ENCODE results near the gene PLCB3. TPM values are rescaled to one million over a fixed set of nuclear protein-coding genes. Genes with fewer than 3 reads are reported as not detected.
A peak's percentile ranks its signal among the peaks of the same experiment; 100 is the strongest.

The PLCB3 gene
- total RNA-seq, 1 experiment from 2014 or later: 69.0 TPM

GRCh38 chr11:64223001-64223651 is 28.2 kb upstream of the PLCB3 start:
- Histone ChIP-seq H3F3A (ENCODE audit: low read length, unreplicated experiment) (no peaks in the 10 kb centered on the region), H3K36me3 (ENCODE audit: low read depth, low read length) (0 out of 2 replicates have a peak, but pooled peaks cover 3% of the 10 kb centered on the region), H3K4me3 (ENCODE audit: low read length) (no peak overlapping the region), H3K9me2 (replicated peaks; ENCODE audit: low read length) (no peaks in the 10 kb centered on the region), H3K27ac (ENCODE audit: low read length) (no peak overlapping the region), H2AFZ (ENCODE audit: low read length) (no peak overlapping the region), H3K4me2 (ENCODE audit: low read length) (no peak overlapping the region), H3K9ac (ENCODE audit: low read length) (no peak overlapping the region), H3K9me3 (ENCODE audit: low read length) (no peaks in the 10 kb centered on the region), H3K4me1 (ENCODE audit: insufficient read depth, low read length) (peaks cover 29% of the 10 kb centered on the region), H3K79me2 (ENCODE audit: low read length) (peaks cover 21% of the 10 kb centered on the region), H3K27me3 (ENCODE audit: low read length) (no peaks in the 10 kb centered on the region), H4K20me1 (ENCODE audit: low read length) (no peaks in the 10 kb centered on the region)
- ATAC-seq (no peak), DNase-seq (no peak)
- CTCF ChIA-PET: no interaction called here
- intact Hi-C loops (cut with micrococcal nuclease): no loop called here
- POLR2A ChIA-PET (ENCODE audit: unreplicated experiment): interaction anchor here (0.6 kb wide), 1 partner anchor 37 kb away, joined by 13 read pairs; the partner anchor contains the start of gene STIP1
- TF ChIP-seq EZH2phosphoT487 (IDR thresholded peaks at IDR 0.05; ENCODE audit: borderline replicate concordance, low read length) (no peak), CTCF (conservative IDR thresholded peaks at IDR 0.05; ENCODE audit: low read depth, low read length) (no peak), EZH2 (IDR thresholded peaks at IDR 0.05; ENCODE audit: low read length, unreplicated experiment) (no peak)
- no TSS peak for BruUV-seq (replicated peaks)

GRCh38 chr11:64224151-64224890 is 27.0 kb upstream of the PLCB3 start:
- intact Hi-C loops (cut with micrococcal nuclease): no loop called here
- no peak overlapping the region for H3K4me2 ChIP-seq (ENCODE audit: low read length)
- H3K4me3 ChIP-seq (ENCODE audit: low read length): no peak overlapping the region
- no TSS peak for BruUV-seq (replicated peaks)
- H3K27me3 ChIP-seq (ENCODE audit: low read length): no peaks in the 10 kb centered on the region
- H3K36me3 ChIP-seq (ENCODE audit: low read depth, low read length): 0 out of 2 replicates have a peak, but pooled peaks cover 3% of the 10 kb centered on the region
- no peaks in the 10 kb centered on the region for H3F3A ChIP-seq (ENCODE audit: low read length, unreplicated experiment)
- H3K9ac ChIP-seq (ENCODE audit: low read length): no peak overlapping the region
- no peaks in the 10 kb centered on the region for H3K9me2 ChIP-seq (replicated peaks; ENCODE audit: low read length)
- TF ChIP-seq EZH2 (IDR thresholded peaks at IDR 0.05; ENCODE audit: low read length, unreplicated experiment) (no peak), EZH2phosphoT487 (IDR thresholded peaks at IDR 0.05; ENCODE audit: borderline replicate concordance, low read length) (no peak)
- ATAC-seq (peak; percentile 12; the same call in 1 of the 2 replicates), DNase-seq (peak; percentile 49)
- CTCF ChIA-PET: interaction anchor here (1.0 kb wide), 1 partner anchor 20 kb away, joined by 5 read pairs; no protein-coding TSS in a partner anchor
- no peaks in the 10 kb centered on the region for H4K20me1 ChIP-seq (ENCODE audit: low read length)
- no peak overlapping the region for H2AFZ ChIP-seq (ENCODE audit: low read length)
- no peaks in the 10 kb centered on the region for H3K9me3 ChIP-seq (ENCODE audit: low read length)
- POLR2A ChIA-PET (ENCODE audit: unreplicated experiment): no interaction called here
- H3K27ac ChIP-seq (ENCODE audit: low read length): no peak overlapping the region
- peaks cover 29% of the 10 kb centered on the region for H3K4me1 ChIP-seq (ENCODE audit: insufficient read depth, low read length)
- H3K79me2 ChIP-seq (ENCODE audit: low read length): peaks cover 21% of the 10 kb centered on the region

GRCh38 chr11:64224891-64225607 is 26.3 kb upstream of the PLCB3 start:
- ChIA-PET CTCF (no interaction called here), POLR2A (ENCODE audit: unreplicated experiment) (no interaction called here)
- H3K9me3 ChIP-seq (ENCODE audit: low read length): no peaks in the 10 kb centered on the region
- no peaks in the 10 kb centered on the region for H4K20me1 ChIP-seq (ENCODE audit: low read length)
- H3F3A ChIP-seq (ENCODE audit: low read length, unreplicated experiment): no peaks in the 10 kb centered on the region
- peak overlapping the region; percentile 83 for H3K4me3 ChIP-seq (ENCODE audit: low read length)
- intact Hi-C loops (cut with micrococcal nuclease): no loop called here
- H3K36me3 ChIP-seq (ENCODE audit: low read depth, low read length): 0 out of 2 replicates have a peak, but pooled peaks cover 3% of the 10 kb centered on the region
- no peaks in the 10 kb centered on the region for H3K27me3 ChIP-seq (ENCODE audit: low read length)
- no peak overlapping the region for H2AFZ ChIP-seq (ENCODE audit: low read length)
- H3K4me2 ChIP-seq (ENCODE audit: low read length): peak overlapping the region; percentile 97
- TF ChIP-seq CTCF (conservative IDR thresholded peaks at IDR 0.05; ENCODE audit: low read depth, low read length): no peak
- H3K79me2 ChIP-seq (ENCODE audit: low read length): peaks cover 21% of the 10 kb centered on the region
- H3K9ac ChIP-seq (ENCODE audit: low read length): no peak overlapping the region; the same call in 1 of the 2 replicates
- ATAC-seq (no peak), DNase-seq (no peak)
- peaks cover 34% of the 10 kb centered on the region for H3K4me1 ChIP-seq (ENCODE audit: insufficient read depth, low read length)
- no peaks in the 10 kb centered on the region for H3K9me2 ChIP-seq (replicated peaks; ENCODE audit: low read length)
- no TSS peak for BruUV-seq (replicated peaks)
- no peak overlapping the region for H3K27ac ChIP-seq (ENCODE audit: low read length)
